Uterus (tissue), 2 donors: ENCODE data around the gene RANBP9.

Experiments
- POLR2A ChIP-seq, 2 donors: fragments of 450-650 bp; IDR thresholded peaks; one replicate each; pipeline ENCODE4 v1.6.1; 2016; ENCODE audit warnings: antibody characterized with exemption in 2 of 2, mild to moderate bottlenecking in 1 of 2, moderate library complexity in 1 of 2
- TF ChIP-seq, protein P1 (sequence below), 4 experiments: fragments of 200-600 bp in 2 of 4; fragments of 450-650 bp in 2 of 4; sonication (generic) in 2 of 4; IDR thresholded peaks; one replicate each; pipeline ENCODE4 v1.5.1; 2016 to 2019; ENCODE audit warnings: antibody characterized with exemption in 4 of 4, mild to moderate bottlenecking in 2 of 4, moderate library complexity in 1 of 4

DNA sequence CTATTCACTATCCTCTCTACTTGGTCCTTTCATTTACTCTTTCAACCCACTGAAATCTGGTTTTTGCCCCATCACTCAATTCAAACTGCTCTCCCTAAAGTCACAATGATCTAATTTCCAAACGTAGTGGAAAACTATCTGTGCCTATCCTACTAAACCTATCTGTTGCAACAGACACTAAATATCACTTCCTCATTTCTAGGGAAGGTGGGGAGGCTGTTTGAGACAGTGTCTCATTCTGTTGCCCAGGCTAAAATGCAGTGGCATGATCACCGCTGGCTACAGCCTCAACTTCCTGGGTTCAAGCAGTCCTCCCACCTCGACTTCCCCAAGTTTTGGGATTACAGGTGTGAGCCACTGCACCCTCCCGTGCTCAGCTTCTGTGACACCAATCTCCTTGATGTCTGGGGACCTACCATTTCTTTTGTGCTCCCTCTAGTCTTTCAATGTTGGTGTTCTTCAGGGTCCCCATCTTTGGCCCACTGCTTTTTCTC lies 8.8 kb downstream of the RANBP9 start:
- TF ChIP-seq, protein P1, sequence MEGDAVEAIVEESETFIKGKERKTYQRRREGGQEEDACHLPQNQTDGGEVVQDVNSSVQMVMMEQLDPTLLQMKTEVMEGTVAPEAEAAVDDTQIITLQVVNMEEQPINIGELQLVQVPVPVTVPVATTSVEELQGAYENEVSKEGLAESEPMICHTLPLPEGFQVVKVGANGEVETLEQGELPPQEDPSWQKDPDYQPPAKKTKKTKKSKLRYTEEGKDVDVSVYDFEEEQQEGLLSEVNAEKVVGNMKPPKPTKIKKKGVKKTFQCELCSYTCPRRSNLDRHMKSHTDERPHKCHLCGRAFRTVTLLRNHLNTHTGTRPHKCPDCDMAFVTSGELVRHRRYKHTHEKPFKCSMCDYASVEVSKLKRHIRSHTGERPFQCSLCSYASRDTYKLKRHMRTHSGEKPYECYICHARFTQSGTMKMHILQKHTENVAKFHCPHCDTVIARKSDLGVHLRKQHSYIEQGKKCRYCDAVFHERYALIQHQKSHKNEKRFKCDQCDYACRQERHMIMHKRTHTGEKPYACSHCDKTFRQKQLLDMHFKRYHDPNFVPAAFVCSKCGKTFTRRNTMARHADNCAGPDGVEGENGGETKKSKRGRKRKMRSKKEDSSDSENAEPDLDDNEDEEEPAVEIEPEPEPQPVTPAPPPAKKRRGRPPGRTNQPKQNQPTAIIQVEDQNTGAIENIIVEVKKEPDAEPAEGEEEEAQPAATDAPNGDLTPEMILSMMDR (IDR thresholded peaks at IDR 0.05): no peak
- TF ChIP-seq POLR2A (IDR thresholded peaks at IDR 0.05): no peak
